GM12878 (cell line): ENCODE data around the gene KLRD1. TPM values are rescaled to one million over a fixed set of nuclear protein-coding genes. Genes with fewer than 3 reads are reported as not detected.

ENCODE experiments used
- BACH1 ChIP-seq: fragments of 450-650 bp; IDR thresholded peaks from 2 replicates; pipeline ENCODE4 v1.6.1; 2017; ENCODE audit warnings: mild to moderate bottlenecking, borderline replicate concordance
- MAX ChIP-seq: IDR thresholded peaks from 2 replicates; pipeline ENCODE4 v1.6.1; 2012; ENCODE audit warnings: low read depth, low read length, improper control_type of control experiment
- NR2C2 ChIP-seq: IDR thresholded peaks from 2 replicates; pipeline ENCODE4 v1.6.1; 2011; ENCODE audit warnings: borderline replicate concordance, low read depth; ENCODE audit not compliant: control insufficient read depth, insufficient read length
- POU2F2 ChIP-seq: IDR thresholded peaks from 3 replicates; pipeline ENCODE4 v1.6.1; 2011; ENCODE audit warnings: low read depth, mild to moderate bottlenecking, low read length, borderline replicate concordance
- RAD21 ChIP-seq: IDR thresholded peaks from 2 replicates; pipeline ENCODE4 v1.6.1; 2011; ENCODE audit warnings: mild to moderate bottlenecking, low read depth, low read length, moderate library complexity; ENCODE audit not compliant: insufficient read depth
- RELA ChIP-seq: fragments of 450-650 bp; IDR thresholded peaks from 2 replicates; pipeline ENCODE4 v1.8.0; 2014; ENCODE audit warnings: borderline replicate concordance; ENCODE audit not compliant: partially characterized antibody
- SMAD1 ChIP-seq: fragments of 450-650 bp; IDR thresholded peaks from 2 replicates; pipeline ENCODE4 v1.6.1; 2018; ENCODE audit warnings: mild to moderate bottlenecking, low read depth; ENCODE audit not compliant: partially characterized antibody
- TAF1 ChIP-seq: IDR thresholded peaks from 2 replicates; pipeline ENCODE4 v1.6.1; 2011; ENCODE audit warnings: mild to moderate bottlenecking, low read depth, low read length, borderline replicate concordance
- USF2 ChIP-seq: IDR thresholded peaks from 2 replicates; pipeline ENCODE4 v1.6.1; 2011; ENCODE audit warnings: low read depth, low read length, improper control_type of control experiment, borderline replicate concordance
- ZBED1 ChIP-seq: IDR thresholded peaks from 2 replicates; pipeline ENCODE4 v1.6.1; 2016; ENCODE audit warnings: borderline replicate concordance
- ZZZ3 ChIP-seq: IDR thresholded peaks from 2 replicates; pipeline ENCODE4 v1.6.1; 2011; ENCODE audit warnings: low read depth; ENCODE audit not compliant: control insufficient read depth, insufficient read length
- polyA plus RNA-seq, 11 experiments: library from polyadenylated mRNA; depleted of rRNA in 4 of 11; unstranded in 6 of 11; stranded (reverse) in 5 of 11; fragments of >200 nt; fragmentation: Nextera tagmentation in 4 of 11; fragmentation: Illumina TruSeq in 1 of 11; extraction: Ambion mirVana in 4 of 11; extraction: Trizol in 1 of 11; gene quantifications; 1 replicate in 1 of 11; 2 replicates in 10 of 11; pipeline versions ENCODE4 v1.2.1 to v1.2.3, GENCODE V29; 2011 to 2016; ENCODE audit warnings: inconsistent platforms in 2 of 11, missing spikeins in 2 of 11, low read depth in 1 of 11
- total RNA-seq, 4 experiments: library from RNA; depleted of rRNA in 3 of 4; stranded (reverse); fragments of >200 nt in 3 of 4; fragmentation: Illumina TruSeq in 1 of 4; extraction: Trizol in 1 of 4; gene quantifications; 2 replicates each; pipeline versions ENCODE4 v1.2.1 to v1.2.3, GENCODE V29; 2013 to 2021
- TF ChIP-seq, protein P1 (sequence below): fragments of 450-650 bp; IDR thresholded peaks from 2 replicates; pipeline ENCODE4 v1.6.1; 2017; ENCODE audit warnings: low read depth, mild to moderate bottlenecking, moderate library complexity

KLRD1 gene
- total and polyA plus RNA-seq, 10 of the 15 experiments (the other 5 are each of a cell fraction or from before 2014, with no cell fraction given): under 0.01 to 0.50 (median 0.13) TPM; not detected in 4

DNA sequence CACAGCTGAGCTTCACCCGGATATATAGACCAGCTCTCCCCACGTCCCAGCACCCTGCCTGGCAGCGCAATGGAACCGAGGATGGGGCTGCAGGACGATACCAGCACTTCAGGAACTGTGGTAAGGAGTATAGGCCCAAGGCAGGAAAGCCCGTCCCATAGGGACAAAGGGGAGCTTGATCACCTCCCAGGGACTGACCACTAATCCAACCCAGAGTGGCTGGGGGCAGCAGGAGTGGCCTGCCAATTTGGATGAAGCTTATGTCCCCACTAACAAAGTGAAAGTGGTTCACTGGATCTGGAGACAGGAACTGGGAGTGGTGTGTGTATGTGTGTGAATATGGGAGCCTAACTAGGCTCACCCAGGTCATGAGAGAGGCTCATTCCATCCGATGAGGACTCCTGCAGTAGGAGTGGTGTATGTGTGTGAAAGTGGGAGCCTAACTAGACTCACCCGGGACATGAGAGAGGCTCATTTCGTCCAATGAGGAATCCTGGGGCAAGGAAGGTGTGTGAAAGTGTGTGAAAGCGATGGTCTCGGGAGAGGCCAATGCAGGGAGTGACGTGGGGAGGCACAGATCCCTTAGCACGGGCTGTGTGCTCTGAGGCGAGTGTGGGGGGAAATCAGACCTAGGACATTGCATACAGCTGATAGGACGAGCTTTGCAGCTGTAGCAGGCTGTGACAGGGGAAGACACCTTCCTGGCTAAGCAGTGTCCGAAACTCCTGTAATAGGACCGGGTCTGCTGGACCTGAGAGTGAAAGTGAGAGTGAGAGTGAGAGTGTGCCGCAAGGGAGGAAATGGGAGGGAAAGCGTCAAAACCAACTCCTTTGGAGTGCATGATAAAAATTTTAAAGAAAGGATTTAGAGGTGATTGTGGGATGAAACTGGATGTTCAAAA lies 56.5 kb downstream of the KLRD1 start (continued):
- TF ChIP-seq, protein P1, sequence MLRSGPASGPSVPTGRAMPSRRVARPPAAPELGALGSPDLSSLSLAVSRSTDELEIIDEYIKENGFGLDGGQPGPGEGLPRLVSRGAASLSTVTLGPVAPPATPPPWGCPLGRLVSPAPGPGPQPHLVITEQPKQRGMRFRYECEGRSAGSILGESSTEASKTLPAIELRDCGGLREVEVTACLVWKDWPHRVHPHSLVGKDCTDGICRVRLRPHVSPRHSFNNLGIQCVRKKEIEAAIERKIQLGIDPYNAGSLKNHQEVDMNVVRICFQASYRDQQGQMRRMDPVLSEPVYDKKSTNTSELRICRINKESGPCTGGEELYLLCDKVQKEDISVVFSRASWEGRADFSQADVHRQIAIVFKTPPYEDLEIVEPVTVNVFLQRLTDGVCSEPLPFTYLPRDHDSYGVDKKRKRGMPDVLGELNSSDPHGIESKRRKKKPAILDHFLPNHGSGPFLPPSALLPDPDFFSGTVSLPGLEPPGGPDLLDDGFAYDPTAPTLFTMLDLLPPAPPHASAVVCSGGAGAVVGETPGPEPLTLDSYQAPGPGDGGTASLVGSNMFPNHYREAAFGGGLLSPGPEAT: peak; percentile 70
- TF ChIP-seq USF2 (no peak), ZBED1 (no peak; the same call in 1 of the 2 replicates), NR2C2 (no peak), MAX (no peak), RAD21 (no peak), BACH1 (no peak), POU2F2 (peak; percentile 53; the same call in 1 of the 3 replicates), ZZZ3 (no peak), SMAD1 (no peak), RELA (peak; percentile 27), TAF1 (peak; percentile 17; the same call in 1 of the 2 replicates)
